NCI-H187 (cell line): ENCODE results near the gene PTPRK.

Experiments
- DNase-seq, 2 experiments: peaks; one replicate each; lab custom pipeline; 2025; lab: John Stamatoyannopoulos, UW

The PTPRK gene

DNA sequence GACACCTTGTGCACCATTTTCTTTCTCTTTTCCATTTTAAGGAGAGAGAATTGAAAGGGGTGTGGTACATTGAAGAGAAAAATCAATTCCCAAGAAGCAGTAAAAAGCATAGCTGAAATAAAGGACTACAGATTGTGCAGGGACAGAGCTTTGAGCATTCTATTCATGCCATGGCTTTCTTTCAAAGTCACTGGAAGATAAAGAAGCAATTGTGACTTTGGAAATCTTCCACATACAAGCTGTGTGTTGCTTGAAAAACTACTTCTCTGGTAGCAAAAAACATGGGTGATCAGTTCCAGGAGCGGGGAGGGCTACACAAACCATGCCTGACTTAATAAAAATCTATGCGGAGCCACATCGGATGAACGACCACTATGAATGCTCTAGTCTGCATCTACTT is 389.4 kb downstream of the PTPRK start:
- DNase-seq, result no peak

- no peak for DNase-seq
Measured at GRCh38 chr6:128129679-128130078, 390.7 kb downstream of the PTPRK start.

- DNase-seq, result no peak
Measured at GRCh38 chr6:128127650-128128049, 392.7 kb downstream of the PTPRK start.

- DNase-seq, result no peak
Measured at GRCh38 chr6:128124713-128125112, 395.7 kb downstream of the PTPRK start.

GRCh38 chr6:128121610-128122009 is 398.8 kb downstream of the PTPRK start:
- DNase-seq, result no peak

- no peak for DNase-seq
Measured at GRCh38 chr6:128121190-128121589, 399.2 kb downstream of the PTPRK start.

DNA sequence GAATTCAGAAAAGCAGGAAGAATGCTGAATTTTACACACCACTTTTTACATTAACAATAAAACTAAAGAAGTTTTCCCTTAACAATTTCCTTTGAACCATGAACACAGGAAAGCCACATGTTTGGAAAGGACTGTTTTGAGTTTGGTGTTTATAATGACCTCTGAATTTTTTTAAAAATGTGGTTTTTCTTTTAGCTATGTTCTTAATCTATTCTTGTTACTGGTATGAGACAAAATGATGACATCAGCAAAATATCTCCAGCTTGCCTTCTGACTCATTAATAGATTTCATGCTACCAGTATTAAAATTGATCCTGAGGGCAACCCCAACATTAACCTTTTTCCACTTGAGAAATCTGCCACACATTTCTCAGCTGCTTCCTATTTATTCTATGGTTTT is 402.0 kb downstream of the PTPRK start:
- DNase-seq, result no peak

- no peak for DNase-seq
Measured at GRCh38 chr6:128117916-128118315, 402.5 kb downstream of the PTPRK start.

DNA sequence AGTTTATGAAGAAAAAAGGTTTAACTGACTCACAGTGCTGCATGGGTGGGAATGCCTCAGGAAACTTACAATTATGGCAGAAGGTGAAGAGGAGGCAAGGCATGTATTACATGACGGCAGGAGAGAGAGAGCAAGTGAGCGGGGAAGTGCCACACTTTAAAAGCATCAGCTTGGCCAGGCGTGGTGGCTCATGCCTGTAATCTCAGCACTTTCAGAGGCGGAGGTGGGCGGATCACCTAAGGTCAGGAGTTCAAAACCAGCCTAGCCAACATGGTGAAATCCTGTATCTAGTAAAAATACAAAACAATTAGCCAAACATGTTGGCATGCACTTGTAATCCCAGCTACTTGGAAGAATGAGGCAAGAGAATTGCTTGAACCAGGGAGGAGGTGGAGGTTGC is 406.2 kb downstream of the PTPRK start:
- DNase-seq, result no peak

DNA sequence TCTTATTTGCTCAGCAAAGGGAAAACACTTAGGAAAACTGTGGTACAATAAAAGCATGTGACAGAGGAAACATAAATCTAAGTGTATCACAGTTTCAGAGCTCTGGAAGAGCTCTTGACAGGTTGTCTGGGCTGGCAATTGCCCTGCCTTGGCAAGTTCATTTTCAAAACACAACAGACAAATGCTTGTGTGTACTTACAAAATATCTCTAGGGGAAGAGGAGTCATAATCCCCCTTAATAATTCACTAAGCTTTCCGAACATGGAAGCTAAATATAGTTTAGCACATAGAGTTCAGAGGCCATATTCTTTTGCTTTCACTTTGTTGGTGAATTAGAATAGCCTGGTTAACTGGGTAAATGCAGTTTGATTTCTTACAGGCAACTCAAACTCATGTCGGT is 407.9 kb downstream of the PTPRK start:
- no peak for DNase-seq

GRCh38 chr6:128111096-128111495 is 409.3 kb downstream of the PTPRK start:
- no peak for DNase-seq

DNA sequence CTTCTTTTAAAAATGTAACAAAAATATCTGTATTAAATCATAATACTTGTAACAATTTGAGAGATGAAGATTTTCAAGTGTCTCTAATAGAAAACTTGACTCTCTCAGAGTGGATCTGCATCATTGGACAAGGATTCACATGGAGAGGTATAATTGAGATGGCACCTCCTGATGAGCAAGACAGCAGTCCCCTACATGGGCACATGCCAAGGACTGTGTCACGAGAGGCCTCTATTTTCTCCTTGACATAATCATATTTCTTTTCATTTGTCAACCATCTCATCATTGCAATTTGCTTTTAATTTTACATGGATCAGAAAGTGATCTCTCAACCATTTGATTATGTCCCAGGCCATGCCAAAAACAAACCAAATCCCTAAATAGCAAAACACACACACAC is 412.7 kb downstream of the PTPRK start:
- DNase-seq, result no peak

GRCh38 chr6:128099571-128100197 is 420.7 kb downstream of the PTPRK start:
- no peak for DNase-seq

GRCh38 chr6:128098000-128098581 is 422.3 kb downstream of the PTPRK start:
- DNase-seq, result no peak

DNA sequence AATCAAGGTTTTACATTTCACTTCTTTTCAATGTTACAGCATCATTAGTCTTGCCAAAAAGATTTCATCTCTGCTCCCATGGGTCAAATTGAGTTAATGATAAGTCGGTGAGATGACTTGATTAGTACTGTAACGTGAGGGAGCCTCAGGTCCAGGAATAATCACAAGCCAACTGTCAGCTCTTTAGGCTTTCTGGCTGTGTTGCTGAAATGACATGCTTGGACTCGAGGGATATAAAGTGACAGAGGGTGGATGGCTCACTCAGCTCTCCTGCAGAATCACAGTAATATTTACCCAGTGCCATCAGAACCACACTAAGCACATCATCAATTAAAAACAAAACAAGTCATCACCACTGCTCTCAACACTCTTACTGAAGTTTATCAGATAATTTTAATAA is 423.4 kb downstream of the PTPRK start:
- DNase-seq, result no peak

GRCh38 chr6:128095362-128095761 is 425.0 kb downstream of the PTPRK start:
- no peak for DNase-seq

DNA sequence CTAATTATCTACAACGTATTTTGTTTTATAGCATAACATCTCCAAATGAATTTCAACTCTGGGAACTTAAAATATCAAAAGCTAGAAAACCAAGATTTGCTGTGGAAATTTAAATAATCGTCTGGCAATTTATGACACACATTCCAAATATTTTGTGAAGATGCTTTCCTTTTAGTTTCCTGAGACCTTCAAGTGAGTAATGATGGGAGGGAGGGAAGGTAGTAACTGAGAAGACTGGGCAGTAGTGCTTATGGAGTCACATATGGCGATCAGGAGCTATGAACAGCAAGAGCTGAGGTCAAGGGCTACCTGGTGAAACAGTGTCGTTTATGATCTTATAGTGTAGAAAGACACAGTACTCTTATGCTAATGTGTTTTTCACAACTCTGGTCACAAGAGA is 441.4 kb downstream of the PTPRK start:
- no peak for DNase-seq

- DNase-seq, result no peak
Measured at GRCh38 chr6:128078276-128078675, 442.1 kb downstream of the PTPRK start.

GRCh38 chr6:128076843-128077242 is 443.6 kb downstream of the PTPRK start:
- DNase-seq, result no peak

GRCh38 chr6:128074567-128074966 is 445.8 kb downstream of the PTPRK start:
- DNase-seq, result no peak

GRCh38 chr6:128073389-128073788 is 447.0 kb downstream of the PTPRK start:
- DNase-seq, result no peak

DNA sequence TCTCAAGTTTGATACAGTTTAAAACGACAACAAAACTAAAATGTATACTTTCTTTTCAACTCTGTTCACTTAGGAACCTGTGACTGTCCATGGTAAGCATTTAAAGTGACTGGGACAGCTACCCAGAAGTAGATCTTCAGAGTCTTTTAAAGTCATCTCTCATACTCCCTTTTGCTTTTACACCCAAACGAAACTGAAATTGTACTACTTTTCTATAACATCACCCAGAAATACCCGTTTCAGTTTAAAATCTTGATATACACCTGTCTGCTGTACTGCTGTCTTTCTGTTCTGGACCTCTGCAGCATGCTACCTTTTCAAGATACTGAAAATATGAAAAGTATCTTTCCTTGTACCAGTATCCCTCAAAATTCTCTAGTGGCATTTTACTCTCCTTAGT is 449.2 kb downstream of the PTPRK start:
- DNase-seq, result no peak

DNA sequence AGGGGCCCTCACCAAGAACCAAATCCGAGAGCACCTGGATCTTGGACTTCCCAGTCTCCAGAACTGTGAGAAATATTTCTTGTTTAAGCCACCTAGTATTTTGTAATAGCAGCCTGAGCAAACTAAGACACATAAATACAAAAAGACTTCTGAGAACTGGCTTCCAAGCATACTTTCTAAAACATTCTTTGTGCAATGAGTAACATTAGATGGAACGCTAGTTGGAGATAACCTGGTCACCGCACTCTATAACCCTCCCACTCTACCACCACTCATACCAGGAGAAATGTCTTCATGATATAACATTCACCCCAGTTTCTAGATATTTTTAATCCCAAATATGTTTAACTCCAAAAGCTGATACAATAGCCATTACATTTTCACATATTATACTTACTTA is 450.0 kb downstream of the PTPRK start:
- DNase-seq, result no peak

DNA sequence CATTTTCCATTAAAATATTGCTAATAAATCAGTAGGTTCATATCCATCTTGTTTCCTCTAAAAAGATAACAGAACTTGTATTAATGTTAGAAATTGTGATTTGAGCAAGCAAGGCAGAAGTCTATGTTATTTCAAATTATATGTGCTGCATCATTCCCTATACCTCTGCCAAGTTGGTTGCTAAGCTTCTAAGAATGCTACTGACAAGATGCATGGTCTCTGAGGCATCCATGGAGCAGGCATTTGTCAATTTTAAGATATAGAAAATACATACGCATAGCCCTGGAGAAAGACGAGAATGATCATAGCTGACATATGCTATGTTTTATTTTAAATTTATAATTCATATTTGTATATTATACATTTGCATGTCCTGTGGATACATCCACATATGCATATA is 451.2 kb downstream of the PTPRK start:
- DNase-seq, result no peak
